T1000 (cell line): ENCODE measurements around the gene CAMK1D.

Source experiments
- DNase-seq: peaks from one replicate; lab custom pipeline; 2025; ENCODE audit warnings: mixed read lengths; lab: John Stamatoyannopoulos, UW

CAMK1D gene

DNA sequence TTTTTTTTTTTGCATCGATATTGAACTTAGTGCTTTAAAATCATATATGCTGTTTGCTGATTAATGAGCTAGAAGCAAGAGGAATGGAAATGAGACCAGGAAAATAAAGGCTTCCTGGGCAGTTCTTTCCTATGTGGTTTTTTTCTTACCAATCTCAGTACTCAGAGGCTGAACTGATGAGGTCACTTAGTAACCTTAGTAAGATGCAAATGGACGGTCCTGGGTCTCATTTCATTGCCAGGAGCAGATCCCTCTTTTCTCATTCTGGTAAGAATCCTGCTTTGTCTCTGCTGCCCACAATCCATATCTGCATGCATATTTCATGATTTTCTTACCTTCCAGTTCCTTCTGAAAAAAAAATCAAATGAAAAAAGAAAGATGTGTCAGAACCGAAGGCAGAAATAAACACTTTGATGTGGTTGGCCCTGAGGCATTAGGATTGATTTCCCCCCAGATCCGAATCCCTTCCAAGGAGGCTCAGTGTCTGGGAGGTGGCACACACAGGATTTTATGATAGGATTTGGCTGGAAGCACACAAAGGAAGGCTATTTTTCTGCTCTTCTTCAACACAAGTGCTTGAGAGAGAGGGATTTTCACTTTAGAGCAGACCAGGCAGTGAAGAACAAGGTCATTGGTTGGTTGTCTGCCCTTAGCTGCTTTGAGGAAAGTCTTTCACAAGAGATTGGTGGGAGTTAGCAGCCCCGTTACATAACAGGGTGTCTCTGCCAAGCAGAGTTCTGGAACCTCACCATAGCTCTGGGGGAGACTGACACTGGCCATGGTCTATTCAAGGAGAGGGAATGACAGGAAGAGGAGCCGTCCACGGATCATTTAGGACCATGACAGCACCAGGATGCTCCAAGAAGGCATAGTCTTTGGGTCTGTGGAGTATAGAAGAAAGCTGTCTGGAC, 150.0 kb downstream of the CAMK1D start:
- no peak for DNase-seq

DNA sequence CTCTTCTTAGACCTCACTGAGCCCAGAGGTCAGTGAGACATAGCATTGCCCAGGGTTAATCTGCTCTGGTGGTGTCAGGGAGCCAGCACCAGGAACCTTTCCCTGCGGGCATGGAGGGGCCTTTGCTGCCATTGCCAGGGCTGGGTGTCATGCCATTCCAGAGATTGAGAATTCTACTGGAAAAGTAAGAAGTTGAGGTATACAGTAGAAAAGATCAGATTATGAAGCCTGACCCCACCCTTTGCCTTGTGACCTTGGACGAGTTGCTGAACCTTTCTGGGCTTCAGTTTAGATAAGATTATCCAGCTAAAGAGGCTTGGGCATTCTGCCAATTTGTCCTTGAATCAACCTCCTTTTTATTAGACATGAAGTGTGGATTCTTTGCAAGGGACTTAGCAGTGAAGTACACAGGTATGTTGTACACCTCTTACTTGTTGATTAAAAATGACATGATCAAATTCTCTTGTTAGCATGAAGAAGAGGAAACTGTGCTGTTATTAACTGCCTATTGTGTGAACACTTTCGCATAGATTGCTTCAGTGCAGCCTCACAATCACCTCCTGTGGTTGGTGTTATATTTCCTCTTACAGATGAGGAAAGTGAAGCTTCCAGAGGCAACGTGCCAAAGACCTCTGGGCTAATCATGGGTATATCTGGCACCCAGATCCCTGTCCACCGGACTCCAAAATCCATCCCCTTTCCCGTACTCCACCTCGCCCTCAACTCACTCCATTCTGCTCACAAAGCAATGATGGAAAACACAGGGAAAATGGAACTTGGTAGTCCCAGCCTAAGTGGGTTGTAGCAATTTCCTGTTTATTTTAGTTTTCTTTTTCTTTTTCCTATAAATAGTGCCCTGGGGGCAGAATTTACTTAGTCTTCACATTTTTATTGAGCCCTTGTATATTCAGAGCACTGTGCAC, 151.3 kb downstream of the CAMK1D start:
- no peak for DNase-seq

DNA sequence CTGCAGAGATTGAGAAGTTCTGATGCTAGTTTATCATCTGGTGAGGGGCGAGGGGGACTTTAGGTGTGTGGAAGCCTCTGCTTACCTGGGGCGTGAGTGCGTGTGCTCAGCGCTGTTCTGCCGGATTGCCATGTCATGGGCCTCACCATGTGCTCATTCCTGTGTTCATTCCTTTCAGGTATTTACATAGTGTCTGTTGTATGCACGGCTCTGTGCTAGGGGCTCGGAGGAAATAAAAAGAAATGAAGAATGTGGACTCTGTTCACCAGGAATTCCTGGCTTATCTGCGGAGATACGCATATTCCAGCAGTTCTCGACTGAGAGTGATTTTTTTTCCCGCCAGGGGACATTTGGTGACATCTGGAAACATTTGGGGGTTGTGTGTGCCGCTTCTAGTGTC, 152.0 kb downstream of the CAMK1D start:
- DNase-seq = no peak

DNA sequence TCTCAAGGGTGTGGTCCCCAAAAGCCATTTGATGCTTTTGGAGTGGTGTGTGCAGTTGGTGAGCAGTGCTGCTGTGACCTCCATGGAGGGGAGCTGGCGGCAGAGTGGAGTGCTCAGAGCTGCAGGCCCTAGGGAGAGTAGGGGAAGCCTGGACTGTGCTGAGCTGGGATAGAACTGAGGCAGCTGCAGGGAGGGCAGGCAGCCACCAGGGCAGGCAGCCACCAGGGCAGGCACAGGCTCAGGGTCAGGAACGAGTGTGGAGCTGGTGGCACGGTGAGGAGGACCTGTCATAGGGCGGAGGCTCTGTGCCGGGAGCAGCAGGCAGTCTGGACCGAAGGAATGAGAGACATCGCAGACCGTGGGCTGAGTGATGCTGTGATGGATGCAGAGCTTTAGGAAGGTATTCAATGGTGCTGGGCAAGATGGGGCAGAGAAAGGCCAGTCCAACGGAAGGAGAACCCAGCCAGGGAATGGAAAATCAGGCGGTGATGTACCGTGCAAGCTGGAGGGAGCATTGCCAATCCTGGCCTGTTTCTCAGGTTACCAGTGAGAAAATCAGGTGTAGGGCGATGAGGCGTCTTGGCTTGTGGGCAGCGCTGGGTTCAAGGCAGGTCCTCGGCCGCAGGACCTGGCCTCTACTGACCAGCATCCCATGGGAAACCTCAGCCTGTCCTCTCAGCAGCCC, 152.6 kb downstream of the CAMK1D start:
- DNase-seq = no peak

DNA sequence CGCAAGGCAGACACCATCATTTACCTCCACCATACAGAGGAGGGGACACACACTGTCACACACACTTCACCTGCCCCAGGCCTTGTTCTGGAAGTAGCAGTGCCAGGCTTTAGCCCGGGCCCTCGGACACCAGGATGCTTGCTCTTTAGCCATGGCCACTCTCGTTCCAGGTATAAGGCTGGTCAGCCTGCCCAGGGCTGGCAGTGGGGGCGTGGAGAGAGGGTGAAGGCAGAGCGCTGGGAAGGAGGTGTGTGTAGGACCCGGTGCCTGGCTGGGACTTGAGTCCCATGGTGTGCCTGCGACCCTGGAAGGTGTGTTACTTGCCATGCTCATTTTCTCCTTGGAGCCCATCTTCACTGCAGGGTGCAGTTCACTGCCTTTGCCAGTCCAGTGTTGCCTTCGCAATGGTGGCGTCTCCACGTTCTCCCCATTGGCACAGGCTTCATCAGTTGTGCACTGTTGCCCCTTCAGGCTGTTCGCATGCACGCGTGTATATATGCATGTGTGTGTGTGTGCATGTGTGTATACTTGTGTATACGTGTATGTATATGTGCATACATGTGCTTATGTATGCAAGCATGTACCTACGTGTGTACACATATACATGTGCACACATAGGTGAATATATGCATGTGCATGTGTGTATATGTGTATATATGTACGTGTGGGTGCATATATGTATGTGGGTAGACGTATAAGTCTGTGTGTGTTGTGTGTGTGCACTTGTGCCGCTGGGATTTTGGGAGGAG, 153.4 kb downstream of the CAMK1D start:
- DNase-seq = no peak

DNA sequence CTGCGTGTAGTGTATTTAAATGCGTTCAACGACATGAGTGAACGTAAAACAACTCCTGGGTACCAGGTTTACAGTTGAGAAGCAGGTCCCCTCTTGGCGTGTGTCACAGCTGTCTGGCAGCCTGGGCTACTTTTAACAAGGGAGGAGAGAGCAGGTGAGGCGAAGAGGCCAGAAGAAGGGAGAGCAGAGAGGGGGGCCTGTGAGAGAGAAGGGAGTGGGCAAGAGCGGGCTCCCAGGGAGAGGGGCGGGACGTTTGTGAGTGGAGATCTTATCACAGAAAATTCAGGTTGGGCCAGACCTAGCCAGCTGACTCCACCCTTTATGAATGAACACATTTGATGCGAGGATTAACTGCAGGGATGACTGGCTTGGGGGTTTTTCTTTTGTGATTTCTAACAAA, 154.0 kb downstream of the CAMK1D start:
- no peak for DNase-seq

DNA sequence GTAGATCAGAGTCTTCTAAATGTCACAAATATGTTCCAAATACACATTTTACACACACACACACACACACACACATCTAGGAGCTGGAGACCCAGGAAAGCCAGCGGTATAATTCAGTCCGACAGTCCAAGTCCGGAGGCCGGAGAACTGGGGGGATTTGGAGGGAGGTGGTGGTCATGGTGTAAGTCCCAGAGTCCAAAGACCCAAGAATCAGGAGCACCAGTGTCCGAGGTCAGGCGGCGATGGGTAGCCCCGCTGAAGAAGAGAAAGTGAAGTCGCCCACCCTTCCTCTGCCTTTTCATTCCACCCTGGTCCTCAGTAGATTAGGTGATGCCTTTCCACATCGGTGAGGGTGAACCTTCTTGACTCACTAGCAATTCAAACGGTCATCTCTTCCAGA, 154.8 kb downstream of the CAMK1D start:
- no peak for DNase-seq

DNA sequence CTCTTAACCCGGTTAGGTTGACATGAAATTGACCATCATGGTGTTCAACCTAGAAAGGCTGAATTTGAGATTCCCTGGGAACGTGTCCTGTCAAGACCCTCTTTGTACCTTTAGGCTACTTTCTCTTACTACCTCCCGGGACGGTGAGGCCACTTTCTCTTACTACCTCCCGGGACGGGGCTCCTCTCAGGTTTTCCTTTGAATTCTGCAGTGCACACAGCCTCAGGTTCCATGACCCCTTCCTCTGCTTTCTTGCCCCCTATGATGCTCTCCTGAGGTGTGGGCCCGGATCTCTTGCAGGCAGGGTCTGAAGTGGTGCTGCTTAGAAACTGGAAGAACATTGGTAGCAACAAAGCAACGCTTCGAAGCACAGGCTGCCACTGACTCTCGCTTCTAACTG, 155.3 kb downstream of the CAMK1D start:
- DNase-seq = no peak

DNA sequence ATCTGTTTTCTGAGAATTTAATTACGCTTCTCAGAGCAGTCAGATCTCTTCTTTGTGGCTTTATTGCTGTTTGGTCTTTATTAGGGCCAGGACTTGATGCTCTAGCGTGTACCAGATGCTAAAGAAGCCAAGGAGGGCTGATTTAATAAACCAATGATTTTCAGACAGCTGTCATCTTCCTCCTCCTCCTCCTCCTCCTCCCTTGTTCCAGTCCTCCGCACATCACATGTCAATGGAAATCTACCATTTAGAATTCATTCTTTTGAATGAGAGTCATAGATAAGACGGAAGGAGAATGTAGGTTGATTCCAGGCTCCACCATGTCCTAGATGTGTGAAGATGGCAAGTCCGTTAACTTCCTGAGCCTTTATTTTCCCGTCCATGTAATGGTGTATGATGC, 156.3 kb downstream of the CAMK1D start:
- DNase-seq = no peak

DNA sequence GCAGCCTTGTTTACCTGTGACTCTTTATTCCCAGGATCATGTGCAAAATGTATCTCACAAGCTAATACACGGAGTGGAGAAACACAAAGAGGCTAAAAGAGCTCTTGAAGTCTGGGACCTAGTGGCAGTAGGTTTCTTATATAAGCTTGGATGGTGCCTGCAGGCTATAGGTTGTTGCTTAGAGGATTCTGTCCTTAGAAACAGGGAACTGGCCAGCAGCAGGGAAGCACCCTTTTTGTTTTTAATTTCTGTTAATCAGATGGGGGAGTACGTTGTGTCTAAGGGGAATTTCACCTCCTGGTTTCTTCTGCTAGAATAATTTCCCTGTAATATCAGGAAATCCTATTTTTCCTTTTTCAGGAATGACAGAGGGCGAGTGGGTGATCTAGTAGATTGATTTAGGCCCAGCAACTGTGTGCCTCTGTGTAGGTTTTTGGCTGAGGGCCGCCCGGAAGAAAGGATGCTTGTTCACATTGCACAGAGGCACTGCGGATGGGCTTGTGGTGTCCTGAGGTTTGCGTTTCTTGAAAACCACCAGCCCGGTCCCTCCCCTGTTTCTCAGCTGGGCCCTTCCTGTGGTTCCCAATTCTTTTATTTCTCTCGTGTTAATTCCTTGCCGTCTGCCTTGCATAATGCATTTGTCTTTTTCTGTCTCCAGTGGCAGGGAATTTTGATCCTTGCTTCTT, 158.0 kb downstream of the CAMK1D start:
- no peak for DNase-seq

DNA sequence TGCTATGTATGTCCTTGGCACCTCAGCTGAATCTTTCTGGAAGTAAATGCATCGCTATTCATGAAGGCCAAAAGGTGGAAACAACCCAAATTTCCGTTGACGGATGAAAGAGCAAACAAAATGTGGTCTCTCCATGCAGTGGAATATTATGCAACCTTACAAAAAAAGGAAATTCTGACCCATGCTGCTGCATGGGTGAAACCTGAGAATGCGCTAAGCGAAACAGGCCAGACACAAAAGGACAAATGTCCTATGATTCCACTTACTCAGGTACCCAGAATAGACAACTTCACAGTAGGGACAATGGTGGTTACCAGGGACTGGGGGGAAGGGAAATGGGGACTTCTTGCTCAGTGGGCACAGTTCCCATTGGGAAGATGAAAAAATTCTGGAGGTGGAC, 158.8 kb downstream of the CAMK1D start:
- DNase-seq = no peak

DNA sequence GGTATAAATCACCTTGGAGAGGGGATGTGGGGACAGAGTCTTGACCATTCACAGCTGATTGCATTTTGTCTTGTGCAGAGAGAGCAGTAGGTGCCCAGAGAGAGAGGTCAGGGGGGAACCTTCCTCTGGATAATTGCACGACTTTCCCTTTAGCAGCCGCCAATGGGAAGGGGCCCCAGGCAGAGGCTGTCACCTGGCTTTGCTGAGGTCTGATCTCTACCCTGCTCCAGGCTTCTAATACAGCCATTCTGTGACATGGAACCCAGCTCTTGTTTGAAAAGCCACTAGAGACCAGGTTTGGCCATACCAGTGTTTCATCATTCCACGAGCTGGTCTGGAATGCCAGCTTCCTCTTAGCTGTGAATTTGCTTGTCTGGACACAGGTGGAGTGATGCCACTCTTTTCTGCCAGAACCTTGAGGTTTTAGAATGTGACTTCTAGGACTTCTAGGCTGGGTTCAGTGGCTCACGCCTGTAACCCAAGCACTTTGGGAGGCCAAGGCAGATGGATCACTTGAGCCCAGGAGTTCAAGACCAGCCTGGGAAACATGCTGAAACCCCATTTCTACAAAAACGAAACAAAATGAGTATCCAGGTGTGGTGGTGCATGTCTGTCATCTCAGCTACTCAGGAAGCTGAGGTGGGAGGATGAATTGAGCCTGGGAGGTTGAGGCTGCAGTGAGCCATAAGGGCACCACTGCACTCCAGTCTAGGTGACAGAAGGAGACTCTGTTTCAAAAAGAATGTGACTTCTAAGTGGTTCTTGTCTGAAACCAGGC, 159.9 kb downstream of the CAMK1D start:
- no peak for DNase-seq

DNA sequence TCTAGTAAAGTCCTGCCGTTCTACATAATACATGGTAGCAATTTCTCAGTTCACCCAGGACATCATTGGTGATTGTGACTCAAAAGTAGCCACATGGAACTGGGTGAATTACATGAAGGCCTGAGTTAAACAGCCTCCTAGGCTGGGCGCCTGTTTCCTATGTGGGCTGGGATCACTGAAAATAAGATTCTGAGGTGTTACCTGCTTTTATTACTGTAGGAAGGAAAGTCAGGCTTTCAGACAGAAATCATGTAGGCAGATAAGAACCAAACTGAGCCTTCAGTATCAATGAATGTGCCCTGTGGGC, 160.4 kb downstream of the CAMK1D start:
- no peak for DNase-seq

DNA sequence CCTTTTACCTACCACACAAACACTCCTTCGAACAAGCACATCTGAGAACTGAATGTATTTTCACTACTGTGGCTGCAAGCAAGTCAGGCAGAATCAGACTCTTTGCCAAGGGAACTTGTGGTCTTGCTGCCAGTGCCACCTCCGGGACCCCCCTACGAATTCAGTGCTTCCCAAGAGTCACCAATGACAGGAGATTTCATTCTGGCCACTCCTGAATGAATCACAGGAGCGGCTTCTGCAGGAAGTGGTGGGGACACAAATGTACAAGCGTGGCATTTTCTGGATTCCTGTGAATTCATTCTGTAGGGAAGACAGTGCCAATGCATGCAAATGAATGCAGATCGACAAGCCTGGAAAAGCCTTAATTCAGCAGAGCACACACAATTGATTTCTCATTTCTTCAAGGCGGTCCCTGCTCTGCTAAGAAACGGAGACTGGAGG, 161.2 kb downstream of the CAMK1D start:
- DNase-seq = no peak

DNA sequence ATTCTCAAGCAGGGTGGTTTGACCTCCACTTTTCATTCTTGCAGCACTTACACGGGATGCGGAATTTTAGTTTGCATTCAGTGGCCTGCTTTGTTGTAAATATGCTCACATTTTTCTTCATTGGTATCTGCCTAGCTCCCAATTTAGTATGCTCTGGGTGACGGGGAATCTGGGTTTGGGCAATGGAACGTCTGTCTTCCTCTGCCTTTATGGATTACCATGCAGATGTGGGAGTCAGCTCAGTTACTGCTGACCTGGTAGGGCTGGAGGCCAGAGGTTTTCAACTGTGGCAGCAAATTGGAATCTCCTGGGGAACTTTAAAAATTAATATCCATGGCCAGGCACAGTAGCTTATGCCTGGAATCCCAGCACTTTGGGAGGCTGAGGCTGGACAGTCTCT, 161.6 kb downstream of the CAMK1D start:
- no peak for DNase-seq

DNA sequence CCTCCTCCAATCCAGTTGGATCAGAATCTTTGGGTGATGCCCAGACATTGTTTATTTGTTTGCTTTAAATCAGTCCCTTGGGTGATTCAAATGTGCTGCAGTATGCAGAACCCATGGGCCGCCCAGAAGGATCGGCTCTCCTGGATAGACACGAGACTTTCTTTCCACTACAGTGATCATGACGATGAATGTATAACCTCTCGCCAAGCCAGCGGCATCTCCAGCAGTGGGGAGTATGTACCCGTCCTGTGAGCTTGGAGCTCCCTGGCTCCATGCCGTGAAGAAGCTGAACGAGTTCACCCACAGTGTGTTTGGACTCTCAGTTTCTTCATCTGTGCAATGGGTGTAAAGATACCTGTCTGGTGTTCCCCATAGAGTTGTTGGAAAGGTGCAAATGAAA, 162.3 kb downstream of the CAMK1D start:
- DNase-seq = no peak

DNA sequence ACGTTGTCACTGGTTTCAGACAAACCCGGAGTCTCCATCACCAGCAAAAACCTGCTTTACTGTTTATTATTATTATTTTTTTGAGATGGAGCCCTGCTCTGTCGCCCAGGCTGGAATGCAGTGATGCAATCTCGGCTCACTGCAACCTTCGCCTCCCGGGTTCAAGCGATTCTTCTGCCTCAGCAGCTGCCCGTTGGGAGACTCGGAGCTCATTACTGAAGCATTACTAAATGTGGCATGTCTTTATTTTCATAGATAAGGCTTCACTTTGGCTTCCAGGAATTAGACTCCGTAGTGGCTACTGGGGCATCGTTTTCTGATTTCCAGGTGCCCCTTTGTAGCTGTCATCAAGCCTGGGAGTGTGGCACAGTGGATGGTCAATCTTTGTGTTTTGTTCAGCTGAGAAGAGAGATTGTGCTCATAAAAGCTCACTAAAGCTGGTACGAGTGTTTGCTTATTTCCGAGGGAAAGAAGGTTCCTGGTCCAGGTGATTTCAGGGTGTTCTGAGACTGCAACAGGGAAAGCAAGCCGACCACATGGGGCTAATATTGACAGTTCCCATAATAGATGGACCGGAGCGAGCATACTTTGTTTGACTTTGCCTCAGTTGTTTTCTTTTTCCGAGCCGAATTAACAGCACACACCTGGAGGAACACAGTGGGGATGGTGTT, 163.1 kb downstream of the CAMK1D start:
- DNase-seq = no peak

DNA sequence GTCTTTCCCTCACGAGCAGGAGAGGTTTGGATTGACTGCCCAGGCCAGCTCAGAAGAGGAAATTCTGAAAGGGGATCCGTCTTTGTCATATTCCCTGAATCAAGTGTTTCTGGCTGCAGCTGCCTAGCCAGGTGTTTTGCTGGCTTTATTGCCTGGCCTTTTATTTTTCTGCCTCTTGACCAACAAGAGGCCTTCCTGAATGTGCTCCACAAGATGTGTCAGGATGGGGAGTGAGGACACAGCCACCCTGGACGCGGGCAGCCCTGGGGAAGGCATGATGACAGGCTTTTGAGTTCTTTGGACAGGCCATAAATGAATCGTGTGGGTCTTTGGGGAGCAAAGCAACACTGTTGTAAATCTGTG, 163.6 kb downstream of the CAMK1D start:
- no peak for DNase-seq

DNA sequence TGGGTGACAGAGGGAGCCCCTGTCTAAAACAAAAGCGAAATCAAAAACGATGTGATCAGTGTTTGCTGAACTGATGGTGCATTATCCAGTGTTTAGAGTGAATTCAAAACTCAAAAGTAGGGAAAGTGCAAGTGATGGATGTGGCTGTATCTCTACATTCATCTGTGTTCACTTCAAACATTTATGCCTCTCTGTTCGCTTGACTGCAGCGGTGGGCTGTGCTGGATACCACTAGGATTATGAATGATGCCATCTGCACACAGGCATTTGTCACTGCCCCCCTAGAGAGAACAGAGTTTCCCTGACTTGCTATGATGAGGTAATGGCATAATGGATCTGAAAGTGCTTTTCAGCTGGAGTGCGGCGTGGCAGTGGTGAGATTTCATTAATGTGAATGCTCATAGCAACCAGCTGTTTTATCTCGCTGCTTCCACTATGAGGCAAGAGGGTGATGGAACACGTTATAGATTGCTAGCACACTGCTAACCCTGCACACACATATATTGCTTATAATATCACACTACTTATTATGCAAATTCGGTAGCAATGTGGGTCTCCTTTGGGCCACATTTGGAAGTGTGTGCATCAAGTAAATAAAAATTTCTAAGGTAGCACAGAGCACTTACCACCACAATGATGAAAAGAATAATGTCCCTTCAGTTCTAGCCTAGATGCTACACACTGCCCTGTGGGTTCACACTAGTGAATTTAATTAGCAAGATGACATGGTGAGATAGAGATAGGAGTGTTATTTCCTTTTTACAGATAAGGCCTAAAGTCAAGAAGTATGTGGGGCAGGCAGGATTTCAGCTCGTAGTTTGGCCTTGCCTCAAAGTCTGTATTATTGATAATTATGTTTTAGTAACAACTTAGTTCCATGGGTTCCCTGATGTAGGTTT, 164.7 kb downstream of the CAMK1D start:
- DNase-seq = no peak
